HPDE6-E6E7 (cell line): ENCODE data around the gene RETN.

Source experiments
- DNase-seq: peaks from one replicate; pipeline ENCODE4 v3.0.0; 2011; ENCODE audit warnings: missing footprints; ENCODE audit errors: extremely low spot score

RETN gene

GRCh38 chr19:7682175-7682855 is 13.5 kb downstream of the RETN start:
- DNase-seq = no peak

- DNase-seq = no peak
These were observed 16.9 kb downstream of the RETN start for GRCh38 chr19:7685546-7686445.

GRCh38 chr19:7687177-7687576 is 18.3 kb downstream of the RETN start:
- no peak for DNase-seq

- DNase-seq = no peak
These were observed 20.3 kb downstream of the RETN start for GRCh38 chr19:7689165-7689564.

GRCh38 chr19:7690779-7691258 is 22.0 kb downstream of the RETN start:
- DNase-seq = no peak

GRCh38 chr19:7691497-7691896 is 22.6 kb downstream of the RETN start:
- DNase-seq = no peak

- no peak for DNase-seq
These were observed 23.7 kb downstream of the RETN start for GRCh38 chr19:7692417-7693088.

- no peak for DNase-seq
These were observed 25.6 kb downstream of the RETN start for GRCh38 chr19:7694499-7694898.

GRCh38 chr19:7697721-7698287 is 29.0 kb downstream of the RETN start:
- DNase-seq = no peak

GRCh38 chr19:7698583-7698982 is 29.7 kb downstream of the RETN start:
- DNase-seq = no peak

- DNase-seq = no peak
These were observed 30.2 kb downstream of the RETN start for GRCh38 chr19:7699003-7699402.

GRCh38 chr19:7699417-7700401 is 30.9 kb downstream of the RETN start:
- DNase-seq = no peak

GRCh38 chr19:7701049-7701653 is 32.3 kb downstream of the RETN start:
- DNase-seq = no peak

- DNase-seq = no peak
These were observed 33.0 kb downstream of the RETN start, which contains the start of gene FCER2 for GRCh38 chr19:7701654-7702457. Gene FCER2 (minus strand): TSS chr19:7702131. CDS start chr19:7699760, 2,371 bp downstream.

GRCh38 chr19:7703332-7703731 is 34.5 kb downstream of the RETN start:
- DNase-seq = no peak

- DNase-seq = no peak
These were observed 35.6 kb downstream of the RETN start for GRCh38 chr19:7704280-7705060.

GRCh38 chr19:7705387-7706187 is 36.7 kb downstream of the RETN start:
- DNase-seq = no peak
